ENCODE results near the gene RRP1B.
"Not testable (repeated sequence)": the region's sequence is repeated elsewhere in the genome, so short reads cannot be mapped to it uniquely, and the experiment has no call there.

The RRP1B gene

GRCh38 chr21:43701936-43702784, 42.8 kb downstream of the RRP1B start:
- TF ChIP-seq CTCF (conservative IDR thresholded peaks at IDR 0.05; ENCODE audit: low read depth, low read length) = no peak
- no peak overlapping the region for H3K4me3 ChIP-seq (ENCODE audit: low read length)
- DNase-seq (ENCODE audit: low read depth) = no peak

- DNase-seq (ENCODE audit: low read depth) = no peak
- TF ChIP-seq CTCF (conservative IDR thresholded peaks at IDR 0.05; ENCODE audit: low read depth, low read length) = no peak
- peak overlapping the region; percentile 11 for H3K4me3 ChIP-seq (ENCODE audit: low read length)
Measured at GRCh38 chr21:43702785-43703034, 43.4 kb downstream of the RRP1B start.

- DNase-seq (ENCODE audit: low read depth) = peak; percentile 74
- H3K4me3 ChIP-seq (ENCODE audit: low read length) = peak overlapping the region; percentile 11
Measured at GRCh38 chr21:43703035-43703880, 43.9 kb downstream of the RRP1B start.

GRCh38 chr21:43707462-43707861, 48.1 kb downstream of the RRP1B start:
- no peak for DNase-seq (ENCODE audit: low read depth)
- TF ChIP-seq CTCF (conservative IDR thresholded peaks at IDR 0.05; ENCODE audit: low read depth, low read length) = no peak
- H3K4me3 ChIP-seq (ENCODE audit: low read length) = no peak overlapping the region

More at GRCh38 chr21:43703035-43703880, 43.9 kb downstream of the RRP1B start:
- peak; percentile 1 for TF ChIP-seq CTCF (conservative IDR thresholded peaks at IDR 0.05; ENCODE audit: low read depth, low read length)

GRCh38 chr21:43708745-43709381, 49.5 kb downstream of the RRP1B start:
- no peak overlapping the region for H3K4me3 ChIP-seq (ENCODE audit: low read length)
- TF ChIP-seq CTCF (conservative IDR thresholded peaks at IDR 0.05; ENCODE audit: low read depth, low read length) = no peak
- DNase-seq (ENCODE audit: low read depth) = no peak

- H3K4me3 ChIP-seq (ENCODE audit: low read length) = no peak overlapping the region
Measured at GRCh38 chr21:43712268-43712942, 53.0 kb downstream of the RRP1B start.

GRCh38 chr21:43713123-43713522, 53.8 kb downstream of the RRP1B start:
- not testable (repeated sequence) for DNase-seq (ENCODE audit: low read depth); H3K4me3 ChIP-seq (ENCODE audit: low read length)

More at GRCh38 chr21:43712268-43712942, 53.0 kb downstream of the RRP1B start:
- no peak for DNase-seq (ENCODE audit: low read depth)
- TF ChIP-seq CTCF (conservative IDR thresholded peaks at IDR 0.05; ENCODE audit: low read depth, low read length) = no peak

Data from retinal pigment epithelial cell (primary cell).